ENCODE results near the gene PLG. TPM values are rescaled to one million over a fixed set of nuclear protein-coding genes. Genes with fewer than 3 reads are reported as not detected.

The PLG gene
- total RNA-seq, 1 donor from 2014 or later, result 0.16 TPM

DNA sequence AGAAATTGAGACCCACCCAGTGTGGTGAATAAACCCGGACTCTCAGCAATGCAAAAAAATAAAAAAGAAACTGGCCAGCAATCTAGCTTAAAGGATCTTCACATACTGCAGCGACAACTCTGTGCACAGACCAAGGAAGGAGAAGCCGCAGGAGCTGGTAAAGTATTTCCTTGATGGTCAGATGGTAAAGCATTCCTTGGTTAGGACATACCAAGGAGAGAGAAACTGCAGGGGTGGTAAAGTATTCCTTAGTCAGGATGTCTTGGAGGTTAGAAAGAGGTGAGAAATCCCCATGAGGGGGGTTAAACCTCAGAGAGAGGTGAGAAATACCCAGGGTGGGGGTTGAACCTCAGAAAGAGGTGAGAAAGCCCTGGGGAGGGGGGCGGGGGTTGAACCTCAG, 86.8 kb downstream of the PLG start:
- DNase-seq (ENCODE audit: low spot score in 2 of 2, unreplicated experiment in 2 of 2), result no peak
- H3K4me1 Mint-ChIP-seq, result peaks cover 19% of the 10 kb centered on the region
- peaks cover 7% of the 10 kb centered on the region for H3K9me3 Mint-ChIP-seq
- no peak overlapping the region for H3K27ac Mint-ChIP-seq
- TF ChIP-seq, protein P1, sequence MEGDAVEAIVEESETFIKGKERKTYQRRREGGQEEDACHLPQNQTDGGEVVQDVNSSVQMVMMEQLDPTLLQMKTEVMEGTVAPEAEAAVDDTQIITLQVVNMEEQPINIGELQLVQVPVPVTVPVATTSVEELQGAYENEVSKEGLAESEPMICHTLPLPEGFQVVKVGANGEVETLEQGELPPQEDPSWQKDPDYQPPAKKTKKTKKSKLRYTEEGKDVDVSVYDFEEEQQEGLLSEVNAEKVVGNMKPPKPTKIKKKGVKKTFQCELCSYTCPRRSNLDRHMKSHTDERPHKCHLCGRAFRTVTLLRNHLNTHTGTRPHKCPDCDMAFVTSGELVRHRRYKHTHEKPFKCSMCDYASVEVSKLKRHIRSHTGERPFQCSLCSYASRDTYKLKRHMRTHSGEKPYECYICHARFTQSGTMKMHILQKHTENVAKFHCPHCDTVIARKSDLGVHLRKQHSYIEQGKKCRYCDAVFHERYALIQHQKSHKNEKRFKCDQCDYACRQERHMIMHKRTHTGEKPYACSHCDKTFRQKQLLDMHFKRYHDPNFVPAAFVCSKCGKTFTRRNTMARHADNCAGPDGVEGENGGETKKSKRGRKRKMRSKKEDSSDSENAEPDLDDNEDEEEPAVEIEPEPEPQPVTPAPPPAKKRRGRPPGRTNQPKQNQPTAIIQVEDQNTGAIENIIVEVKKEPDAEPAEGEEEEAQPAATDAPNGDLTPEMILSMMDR (IDR thresholded peaks at IDR 0.05; ENCODE audit: unreplicated experiment), result no peak
- no peak overlapping the region for H3K4me3 Mint-ChIP-seq
- no peaks in the 10 kb centered on the region for H3K36me3 Mint-ChIP-seq
- no peaks in the 10 kb centered on the region for H3K27me3 Mint-ChIP-seq (ENCODE audit: low read depth)

DNA sequence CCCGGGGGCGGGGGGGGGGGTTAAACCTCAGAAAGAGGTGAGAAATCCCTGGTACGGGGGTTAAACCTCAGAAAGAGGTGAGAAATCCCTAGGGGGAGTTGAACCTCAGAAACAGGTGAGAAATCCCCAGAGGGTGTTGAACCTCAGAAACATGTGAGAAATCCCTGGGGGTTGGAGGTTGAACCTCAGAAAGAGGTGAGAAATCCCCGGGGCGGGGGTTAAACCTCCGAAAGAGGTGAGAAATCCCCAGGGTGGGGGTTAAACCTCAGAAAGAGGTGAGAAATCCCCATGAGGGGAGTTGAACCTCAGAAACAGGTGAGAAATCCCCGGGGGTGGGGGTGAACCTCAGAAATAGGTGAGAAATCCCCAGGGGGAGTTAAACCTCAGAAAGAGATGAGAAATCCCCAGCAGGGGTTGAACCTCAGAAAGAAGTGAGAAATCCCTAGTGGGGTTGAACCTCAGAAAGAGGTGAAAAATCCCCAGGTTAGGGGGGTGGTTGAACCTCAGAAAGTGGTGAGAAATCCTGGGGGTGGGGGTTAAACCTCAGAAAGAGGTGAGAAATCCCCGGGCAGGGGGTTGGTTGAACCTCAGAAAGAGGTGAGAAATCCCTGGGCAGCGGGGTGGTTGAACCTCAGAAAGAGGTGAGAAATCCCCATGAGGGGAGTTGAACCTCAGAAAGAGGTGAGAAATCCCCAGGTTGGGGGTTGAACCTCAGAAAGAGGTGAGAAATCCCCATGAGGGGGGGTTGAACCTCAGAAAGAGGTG, 87.4 kb downstream of the PLG start:
- Mint-ChIP-seq H3K4me1 (peaks cover 19% of the 10 kb centered on the region), H3K36me3 (no peaks in the 10 kb centered on the region), H3K27me3 (ENCODE audit: low read depth) (no peaks in the 10 kb centered on the region), H3K27ac (no peak overlapping the region), H3K9me3 (peaks cover 7% of the 10 kb centered on the region), H3K4me3 (no peak overlapping the region)
- TF ChIP-seq, protein P1 (IDR thresholded peaks at IDR 0.05; ENCODE audit: unreplicated experiment), result no peak
- DNase-seq (ENCODE audit: low spot score in 2 of 2, unreplicated experiment in 2 of 2), result no peak

DNA sequence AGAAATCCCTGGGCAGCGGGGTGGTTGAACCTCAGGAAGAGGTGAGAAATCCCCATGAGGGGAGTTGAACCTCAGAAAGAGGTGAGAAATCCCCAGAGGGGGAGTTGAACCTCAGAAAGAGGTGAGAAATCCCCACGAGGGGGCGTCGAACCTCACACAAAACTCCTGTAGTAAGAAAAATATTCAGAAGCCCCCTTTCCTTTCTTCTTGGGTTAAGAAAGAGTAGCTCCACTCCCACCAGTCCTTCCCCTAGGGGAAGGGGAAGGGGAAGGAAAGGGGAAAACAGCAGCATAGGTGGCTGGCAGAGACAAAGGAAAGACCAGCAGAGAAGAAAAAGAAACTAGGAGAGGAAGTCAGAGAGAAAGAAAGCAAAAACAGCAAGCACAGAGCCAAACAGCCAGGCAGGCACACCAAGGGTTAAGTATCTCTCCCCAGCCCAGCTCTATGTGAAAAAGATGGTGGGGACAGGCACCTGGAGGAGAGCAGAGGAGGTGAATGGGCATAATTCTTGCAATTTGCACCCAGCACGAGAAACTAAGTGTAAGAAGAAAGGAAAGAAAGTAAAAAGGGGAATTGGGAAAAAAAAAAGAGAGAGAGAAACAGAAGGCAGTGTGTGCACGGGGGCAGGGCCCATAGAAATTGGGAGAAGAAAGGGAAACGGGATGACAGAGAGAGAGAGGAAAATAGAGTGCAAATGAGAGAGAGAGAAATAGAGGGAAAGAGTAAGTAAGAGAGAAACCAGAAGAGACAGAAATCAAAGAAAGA, 88.2 kb downstream of the PLG start:
- no peaks in the 10 kb centered on the region for H3K36me3 Mint-ChIP-seq
- peaks cover 19% of the 10 kb centered on the region for H3K4me1 Mint-ChIP-seq
- no peaks in the 10 kb centered on the region for H3K27me3 Mint-ChIP-seq (ENCODE audit: low read depth)
- DNase-seq (ENCODE audit: low spot score in 2 of 2, unreplicated experiment in 2 of 2), result no peak
- TF ChIP-seq, protein P1 (IDR thresholded peaks at IDR 0.05; ENCODE audit: unreplicated experiment), result no peak
- H3K9me3 Mint-ChIP-seq, result peaks cover 7% of the 10 kb centered on the region
- peak overlapping the region; percentile 17 for H3K27ac Mint-ChIP-seq
- H3K4me3 Mint-ChIP-seq, result no peak overlapping the region

DNA sequence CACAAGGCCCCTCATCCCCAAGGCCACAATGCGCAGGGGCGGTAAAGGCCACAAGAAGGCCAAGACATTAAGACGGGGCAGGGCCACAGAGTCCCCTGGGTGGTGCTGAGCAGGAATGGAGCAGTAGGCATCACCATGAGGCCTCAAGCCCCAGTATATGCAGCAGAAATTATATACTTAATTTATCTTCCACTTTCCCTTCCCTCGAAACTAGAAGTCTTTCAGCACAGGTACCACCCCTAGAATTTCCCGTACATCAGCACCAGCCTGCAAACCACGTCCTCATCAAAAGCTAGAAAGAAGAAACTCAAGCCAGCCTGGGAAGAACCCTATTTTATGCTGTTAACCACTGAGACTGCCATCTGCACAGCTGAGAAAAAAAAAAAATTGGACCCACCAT, 89.4 kb downstream of the PLG start:
- H3K27ac Mint-ChIP-seq, result no peak overlapping the region
- TF ChIP-seq, protein P1 (IDR thresholded peaks at IDR 0.05; ENCODE audit: unreplicated experiment), result no peak
- no peaks in the 10 kb centered on the region for H3K36me3 Mint-ChIP-seq
- H3K4me3 Mint-ChIP-seq, result no peak overlapping the region
- peaks cover 18% of the 10 kb centered on the region for H3K4me1 Mint-ChIP-seq
- peaks cover 9% of the 10 kb centered on the region for H3K9me3 Mint-ChIP-seq
- DNase-seq (ENCODE audit: low spot score in 2 of 2, unreplicated experiment in 2 of 2), result no peak
- H3K27me3 Mint-ChIP-seq (ENCODE audit: low read depth), result no peaks in the 10 kb centered on the region

DNA sequence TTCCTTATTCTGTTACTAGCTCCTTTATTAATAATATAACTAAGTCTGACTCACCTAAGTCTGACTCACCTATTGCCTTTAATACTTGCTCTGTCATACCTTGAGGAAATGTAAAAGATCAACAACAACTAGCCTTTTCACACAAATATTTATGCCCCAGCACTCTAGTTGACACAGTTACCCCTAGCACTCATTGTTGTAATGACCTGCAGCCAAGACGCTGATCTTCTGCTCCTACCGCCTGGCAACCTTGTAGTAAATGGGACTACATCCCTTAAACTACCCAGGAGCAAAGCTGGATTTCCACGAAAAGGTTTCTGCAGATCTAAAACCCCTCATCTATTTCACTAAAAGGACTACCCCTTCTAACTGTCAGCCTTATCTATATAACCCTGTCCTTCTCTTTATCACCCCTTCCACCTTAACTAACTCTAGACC, 90.0 kb downstream of the PLG start:
- H3K36me3 Mint-ChIP-seq, result no peaks in the 10 kb centered on the region
- H3K4me1 Mint-ChIP-seq, result peaks cover 17% of the 10 kb centered on the region
- no peak overlapping the region for H3K27ac Mint-ChIP-seq
- H3K9me3 Mint-ChIP-seq, result peaks cover 14% of the 10 kb centered on the region
- no peak overlapping the region for H3K4me3 Mint-ChIP-seq
- no peaks in the 10 kb centered on the region for H3K27me3 Mint-ChIP-seq (ENCODE audit: low read depth)
- TF ChIP-seq, protein P1 (IDR thresholded peaks at IDR 0.05; ENCODE audit: unreplicated experiment), result no peak
- DNase-seq (ENCODE audit: low spot score in 2 of 2, unreplicated experiment in 2 of 2), result no peak
